Measurements from ENCODE around the gene HES6.
A peak's percentile ranks its signal among the peaks of the same experiment; 100 is the strongest.

The HES6 gene

DNA sequence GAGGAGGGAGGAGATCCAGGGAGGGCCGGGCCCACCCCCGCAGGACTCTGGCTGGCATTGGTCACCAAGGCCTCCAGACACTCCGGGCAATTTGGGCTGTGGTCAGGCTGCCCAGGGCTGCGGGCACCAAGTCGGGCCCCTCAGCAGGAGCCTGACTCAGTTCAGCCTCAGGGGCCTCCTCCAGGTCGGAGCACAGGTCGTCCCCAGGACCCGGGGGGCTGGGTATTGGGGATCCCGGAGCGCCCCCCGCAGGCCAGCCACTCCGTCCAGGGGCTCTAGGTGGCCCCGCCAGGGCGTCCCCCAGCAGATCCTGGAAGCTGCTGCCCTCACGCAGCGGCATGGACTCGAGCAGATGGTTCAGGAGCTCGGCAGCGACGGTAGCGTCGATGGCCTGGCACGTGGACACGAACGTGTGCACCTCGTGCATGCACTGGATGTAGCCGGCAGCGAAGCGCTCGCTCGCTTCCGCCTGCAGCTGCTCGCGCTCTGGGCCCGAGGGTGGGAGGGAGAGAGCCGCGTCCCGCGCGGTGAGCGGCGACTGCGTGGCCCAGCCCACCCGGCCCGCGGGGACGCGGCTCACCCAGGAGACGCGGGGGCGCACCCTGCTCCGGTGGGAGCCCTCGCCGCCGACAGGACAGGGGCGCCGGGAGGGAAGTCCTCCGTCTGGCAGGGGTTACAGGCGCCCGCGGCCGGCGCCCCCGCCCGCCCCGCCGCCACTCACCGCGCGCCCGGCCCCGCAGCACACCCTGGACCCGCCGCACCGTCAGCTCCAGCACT lies 884 bp downstream of the HES6 start (continued):
- TF ChIP-seq REPIN1 (tag by site-specific recombination; IDR thresholded peaks at IDR 0.05; ENCODE audit: low read depth) (no peak), ZNF701 (tag by site-specific recombination; IDR thresholded peaks at IDR 0.05) (no peak), KLF1 (tag by site-specific recombination; IDR thresholded peaks at IDR 0.05) (no peak), ZBTB8A (tag by site-specific recombination; IDR thresholded peaks at IDR 0.05) (peak; percentile 44), ZNF785 (tag by site-specific recombination; IDR thresholded peaks at IDR 0.05) (no peak)
- TF ChIP-seq, protein P1, sequence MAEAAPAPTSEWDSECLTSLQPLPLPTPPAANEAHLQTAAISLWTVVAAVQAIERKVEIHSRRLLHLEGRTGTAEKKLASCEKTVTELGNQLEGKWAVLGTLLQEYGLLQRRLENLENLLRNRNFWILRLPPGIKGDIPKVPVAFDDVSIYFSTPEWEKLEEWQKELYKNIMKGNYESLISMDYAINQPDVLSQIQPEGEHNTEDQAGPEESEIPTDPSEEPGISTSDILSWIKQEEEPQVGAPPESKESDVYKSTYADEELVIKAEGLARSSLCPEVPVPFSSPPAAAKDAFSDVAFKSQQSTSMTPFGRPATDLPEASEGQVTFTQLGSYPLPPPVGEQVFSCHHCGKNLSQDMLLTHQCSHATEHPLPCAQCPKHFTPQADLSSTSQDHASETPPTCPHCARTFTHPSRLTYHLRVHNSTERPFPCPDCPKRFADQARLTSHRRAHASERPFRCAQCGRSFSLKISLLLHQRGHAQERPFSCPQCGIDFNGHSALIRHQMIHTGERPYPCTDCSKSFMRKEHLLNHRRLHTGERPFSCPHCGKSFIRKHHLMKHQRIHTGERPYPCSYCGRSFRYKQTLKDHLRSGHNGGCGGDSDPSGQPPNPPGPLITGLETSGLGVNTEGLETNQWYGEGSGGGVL (tag by site-specific recombination; IDR thresholded peaks at IDR 0.05), result no peak
- TF ChIP-seq, protein P2, sequence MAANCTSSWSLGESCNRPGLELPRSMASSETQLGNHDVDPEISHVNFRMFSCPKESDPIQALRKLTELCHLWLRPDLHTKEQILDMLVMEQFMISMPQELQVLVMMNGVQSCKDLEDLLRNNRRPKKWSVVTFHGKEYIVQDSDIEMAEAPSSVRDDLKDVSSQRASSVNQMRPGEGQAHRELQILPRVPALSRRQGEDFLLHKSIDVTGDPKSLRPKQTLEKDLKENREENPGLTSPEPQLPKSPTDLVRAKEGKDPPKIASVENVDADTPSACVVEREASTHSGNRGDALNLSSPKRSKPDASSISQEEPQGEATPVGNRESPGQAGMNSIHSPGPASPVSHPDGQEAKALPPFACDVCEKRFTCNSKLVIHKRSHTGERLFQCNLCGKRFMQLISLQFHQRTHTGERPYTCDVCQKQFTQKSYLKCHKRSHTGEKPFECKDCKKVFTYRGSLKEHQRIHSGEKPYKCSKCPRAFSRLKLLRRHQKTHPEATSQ (tag by site-specific recombination; IDR thresholded peaks at IDR 0.05), result no peak

DNA sequence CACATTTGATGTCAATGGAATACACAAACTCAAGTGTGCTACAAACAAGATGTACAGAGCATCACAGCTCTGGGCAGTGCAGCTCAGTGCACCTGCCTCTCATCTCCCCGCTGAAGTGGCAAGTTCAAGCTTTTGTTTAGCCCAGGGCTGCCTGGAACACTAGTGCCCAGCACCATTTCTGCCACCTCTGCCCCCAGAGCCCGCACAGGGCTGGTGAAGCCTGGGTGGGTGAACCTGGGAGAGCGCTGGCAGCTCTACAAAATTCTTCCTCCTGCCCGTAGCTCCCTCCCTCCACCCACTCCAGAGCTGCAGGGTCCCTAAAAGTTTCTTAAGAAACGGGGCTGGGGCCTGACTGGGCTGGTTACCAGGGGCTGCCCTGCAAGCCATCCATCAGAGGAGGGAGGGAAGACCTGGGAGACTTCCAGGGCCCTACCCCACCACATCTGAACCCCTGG lies 1.5 kb downstream of the HES6 start:
- H3K4me1 ChIP-seq (ENCODE audit: control insufficient read depth, insufficient read depth, low read length), result peaks cover 3% of the 10 kb centered on the region; the same call in 1 of the 2 replicates
- H3K9me3 ChIP-seq (ENCODE audit: control insufficient read depth, insufficient read depth, low read depth, low read length), result no peaks in the 10 kb centered on the region
- ChIA-PET POLR2A (interaction anchor here (1.3 kb wide), 1 partner anchor 40 kb away, joined by 5 read pairs; no protein-coding TSS in a partner anchor), CTCF (interaction anchor here (0.6 to 5.7 kb wide), 4 partner anchors 18 to 264 kb away, joined by 3 to 22 read pairs (median 3); no protein-coding TSS in a partner anchor)
- H3K27ac ChIP-seq (ENCODE audit: extremely low read depth, low read depth, low read length), result no peak overlapping the region
- H3K4me3 ChIP-seq (ENCODE audit: low read depth, low read length), result no peak overlapping the region
- TF ChIP-seq ZNF324 (tag by site-specific recombination; IDR thresholded peaks at IDR 0.05), result no peak
- TF ChIP-seq ZNF155 (tag by site-specific recombination; IDR thresholded peaks at IDR 0.05), result no peak
- no peak for TF ChIP-seq TCF7L2 (IDR thresholded peaks at IDR 0.05; ENCODE audit: borderline replicate concordance, low read depth, low read length)
- TF ChIP-seq ZXDB (tag by site-specific recombination; IDR thresholded peaks at IDR 0.05), result no peak
- TF ChIP-seq ZBTB17 (tag by site-specific recombination; IDR thresholded peaks at IDR 0.05), result no peak
- no peak for TF ChIP-seq ZBTB48 (tag by site-specific recombination; IDR thresholded peaks at IDR 0.05)
- no peak for TF ChIP-seq MZF1 (tag by site-specific recombination; IDR thresholded peaks at IDR 0.05; ENCODE audit: borderline replicate concordance)
- no peak for TF ChIP-seq REST (tag by site-specific recombination; IDR thresholded peaks at IDR 0.05)
- no peak for TF ChIP-seq ZNF394 (tag by site-specific recombination; IDR thresholded peaks at IDR 0.05; ENCODE audit: borderline replicate concordance)
- TF ChIP-seq ZBTB7A (tag by site-specific recombination; IDR thresholded peaks at IDR 0.05; ENCODE audit: low read depth), result no peak
- TF ChIP-seq, protein P3, sequence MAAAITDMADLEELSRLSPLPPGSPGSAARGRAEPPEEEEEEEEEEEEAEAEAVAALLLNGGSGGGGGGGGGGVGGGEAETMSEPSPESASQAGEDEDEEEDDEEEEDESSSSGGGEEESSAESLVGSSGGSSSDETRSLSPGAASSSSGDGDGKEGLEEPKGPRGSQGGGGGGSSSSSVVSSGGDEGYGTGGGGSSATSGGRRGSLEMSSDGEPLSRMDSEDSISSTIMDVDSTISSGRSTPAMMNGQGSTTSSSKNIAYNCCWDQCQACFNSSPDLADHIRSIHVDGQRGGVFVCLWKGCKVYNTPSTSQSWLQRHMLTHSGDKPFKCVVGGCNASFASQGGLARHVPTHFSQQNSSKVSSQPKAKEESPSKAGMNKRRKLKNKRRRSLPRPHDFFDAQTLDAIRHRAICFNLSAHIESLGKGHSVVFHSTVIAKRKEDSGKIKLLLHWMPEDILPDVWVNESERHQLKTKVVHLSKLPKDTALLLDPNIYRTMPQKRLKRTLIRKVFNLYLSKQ (tag by site-specific recombination; IDR thresholded peaks at IDR 0.05; ENCODE audit: borderline replicate concordance), result no peak
- TF ChIP-seq ZNF132 (tag by site-specific recombination; IDR thresholded peaks at IDR 0.05; ENCODE audit: borderline replicate concordance), result no peak
- TF ChIP-seq ZFP37 (tag by site-specific recombination; IDR thresholded peaks at IDR 0.05), result no peak
- no peaks in the 10 kb centered on the region for H3K36me3 ChIP-seq (ENCODE audit: control insufficient read depth in 2 of 2, insufficient read depth in 1 of 2, low read length in 2 of 2)
